HCT116 (cell line): ENCODE results near the gene ZNF41. TPM values are rescaled to one million over a fixed set of nuclear protein-coding genes. Genes with fewer than 3 reads are reported as not detected.

Source experiments
- ATAC-seq: fragments of 200-7000 bp; cut with Tn5 transposase; 2 replicates; pipeline ENCODE4 v1.9.1; 2020; ENCODE audit warnings: mild to moderate bottlenecking, moderate library complexity
- BruUV-seq: library from RNA; stranded (reverse); fragments of 400-500 nt; replicated peaks from 2 replicates; lab custom pipeline; 2021; lab: Mats Ljungman, UMichigan
- CTCF ChIA-PET: fragments of 300-600 bp; sonication (Branson Sonifier 250); formaldehyde crosslinking; loops from one replicate; lab custom pipeline; 2021; ENCODE audit warnings: antibody characterized with exemption; lab: Charles Lee
- POLR2A ChIA-PET: fragments of 300-600, 350-600 bp; sonication (Branson Sonifier 250); formaldehyde crosslinking; loops from one replicate; lab custom pipeline; 2021; ENCODE audit warnings: antibody characterized with exemption; lab: Charles Lee
- RAD21 ChIA-PET, 2 experiments: fragments of 300-600 bp; sonication (Branson Sonifier 250); formaldehyde crosslinking; loops; one replicate each; lab custom pipeline; 2023; ENCODE audit warnings: low total read pairs in 2 of 2; ENCODE audit not compliant: uncharacterized antibody in 2 of 2, unreplicated experiment in 2 of 2, low non-redundant PET in 1 of 2; lab: Charles Lee
- DNase-seq: peaks from one replicate; pipeline ENCODE4 v3.0.0-alpha.2; 2010; ENCODE audit warnings: low read depth, low spot score
- H2AFZ ChIP-seq: fragments of 200-600 bp; shearing (Covaris generic), sonication (generic); 2 replicates; pipeline ENCODE4 v1.6.1; 2017; ENCODE audit warnings: low read depth, mixed run types, mixed read lengths, antibody characterized with exemption, low read length; ENCODE audit not compliant: poor library complexity, severe bottlenecking
- H3K27ac ChIP-seq: 2 replicates; pipeline ENCODE4 v1.5.1; 2012; ENCODE audit warnings: low read depth, low read length
- H3K27me3 ChIP-seq: fragments of 200-600 bp; sonication (generic); 2 replicates; pipeline ENCODE4 v1.6.1; 2016; ENCODE audit warnings: mixed run types, low read length, mixed read lengths; ENCODE audit not compliant: insufficient read depth
- H3K36me3 ChIP-seq, 2 experiments: fragments of 200-500 bp in 1 of 2; fragments of 200-600 bp in 1 of 2; sonication (Bioruptor generic) in 1 of 2; sonication (generic) in 1 of 2; 2 replicates each; pipeline versions ENCODE4 v1.5.1 to v1.6.1; 2014 to 2016; ENCODE audit warnings: low read length in 2 of 2, inconsistent platforms in 1 of 2, mixed read lengths in 1 of 2, mixed run types in 1 of 2; ENCODE audit not compliant: insufficient read depth in 2 of 2, control insufficient read depth in 1 of 2
- H3K4me1 ChIP-seq, 2 experiments: fragments of 200-600 bp in 1 of 2; sonication (generic) in 1 of 2; 2 replicates each; pipeline versions ENCODE4 v1.5.1 to v1.6.1; 2012 to 2017; ENCODE audit warnings: low read length in 2 of 2, inconsistent platforms in 1 of 2, mild to moderate bottlenecking in 1 of 2, mixed read lengths in 1 of 2, mixed run types in 1 of 2, moderate library complexity in 1 of 2; ENCODE audit not compliant: insufficient read depth in 2 of 2, control insufficient read depth in 1 of 2
- H3K4me2 ChIP-seq: fragments of 200-600 bp; sonication (generic); 2 replicates; pipeline ENCODE4 v1.6.1; 2017; ENCODE audit warnings: mixed run types, low read length, mixed read lengths
- H3K4me3 ChIP-seq, 2 experiments: fragments of 200-600 bp in 1 of 2; sonication (generic) in 1 of 2; replicated peaks in 1 of 2; 2 replicates each; pipeline ENCODE4 v1.5.1; 2011 to 2016; ENCODE audit warnings: low read length in 2 of 2, control low read depth in 1 of 2, low read depth in 1 of 2, mild to moderate bottlenecking in 1 of 2, mixed read lengths in 1 of 2, mixed run types in 1 of 2
- H3K79me2 ChIP-seq: fragments of 200-600 bp; sonication (generic); 2 replicates; pipeline ENCODE4 v1.6.1; 2017; ENCODE audit warnings: mild to moderate bottlenecking, mixed run types, low read length, moderate library complexity, mixed read lengths; ENCODE audit not compliant: insufficient read depth
- H3K9ac ChIP-seq: fragments of 200-600 bp; sonication (generic); 2 replicates; pipeline ENCODE4 v1.6.1; 2016; ENCODE audit warnings: low read length, mixed read lengths
- H3K9me2 ChIP-seq: fragments of 200-600 bp; sonication (generic), shearing (Covaris generic); 2 replicates; pipeline ENCODE4 v1.6.1; 2017; ENCODE audit warnings: mixed run types, mild to moderate bottlenecking, moderate library complexity; ENCODE audit not compliant: insufficient read depth
- H3K9me3 ChIP-seq, 2 experiments: fragments of 200-500 bp in 1 of 2; fragments of 200-600 bp in 1 of 2; sonication (Bioruptor generic) in 1 of 2; sonication (generic) in 1 of 2; 2 replicates each; pipeline ENCODE4 v1.6.1; 2014 to 2017; ENCODE audit warnings: low read length in 2 of 2, mixed read lengths in 2 of 2, inconsistent platforms in 1 of 2, low read depth in 1 of 2, mild to moderate bottlenecking in 1 of 2, mixed run types in 1 of 2, moderate library complexity in 1 of 2; ENCODE audit not compliant: control insufficient read depth in 1 of 2, insufficient read depth in 1 of 2
- H4K20me1 ChIP-seq: fragments of 200-600 bp; sonication (generic), shearing (Covaris generic); 2 replicates; pipeline ENCODE4 v1.6.1; 2017; ENCODE audit warnings: mixed run types, mild to moderate bottlenecking, moderate library complexity; ENCODE audit not compliant: insufficient read depth
- RAD21 ChIP-seq: IDR thresholded peaks from 2 replicates; pipeline ENCODE4 v1.6.1; 2012; ENCODE audit warnings: low read depth, mild to moderate bottlenecking
- ZNF274 ChIP-seq: fragments of 200-500 bp; sonication (Bioruptor generic); IDR thresholded peaks from 2 replicates; pipeline ENCODE4 v1.6.1; 2014; ENCODE audit warnings: mild to moderate bottlenecking, low read depth, low read length, inconsistent platforms
- intact Hi-C: fragments of 100-400 bp; cut with micrococcal nuclease; formaldehyde crosslinking; loops from 2 replicates; pipeline ENCODE4 v1.10.0; 2022
- total RNA-seq: library from RNA; stranded (reverse); gene quantifications from one replicate; pipeline ENCODE4 v1.2.1, GENCODE V29; 2021; ENCODE audit not compliant: unreplicated experiment
- TF ChIP-seq, protein P1 (sequence below): IDR thresholded peaks from 2 replicates; pipeline ENCODE4 v1.6.1; 2012; ENCODE audit warnings: low read depth
- TF ChIP-seq, protein P2 (sequence below): IDR thresholded peaks from 2 replicates; pipeline ENCODE4 v1.6.1; 2012

Gene ZNF41
- total RNA-seq, 1 experiment from 2014 or later, result 7.4 TPM

DNA sequence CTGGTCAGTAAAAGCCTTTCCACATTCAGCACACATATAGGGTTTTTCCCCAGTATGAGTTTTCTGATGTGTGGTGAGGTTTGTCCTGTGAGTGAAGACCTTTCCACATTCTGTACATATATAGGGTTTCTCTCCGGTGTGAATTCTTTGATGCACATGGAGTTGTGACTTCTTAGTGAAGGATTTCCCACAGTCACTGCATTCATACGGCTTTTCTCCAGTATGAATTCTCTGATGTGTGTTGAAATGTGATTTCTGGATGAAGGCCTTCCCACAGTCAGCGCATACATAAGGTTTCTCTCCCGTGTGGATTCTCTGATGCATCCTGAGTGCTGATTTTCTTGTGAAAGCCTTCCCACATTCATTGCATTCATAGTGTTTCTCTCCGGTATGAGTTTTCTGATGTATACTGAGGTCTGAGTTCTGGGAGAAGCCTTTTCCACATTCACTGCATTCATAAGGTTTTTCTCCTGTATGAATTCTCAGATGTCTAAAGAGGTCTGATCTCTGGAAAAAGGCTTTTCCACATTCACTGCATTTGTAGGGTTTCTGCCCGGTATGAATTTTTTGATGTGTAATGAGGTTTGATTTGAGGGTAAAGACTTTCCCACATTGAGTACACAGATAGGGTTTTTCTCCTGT is 34.7 kb downstream of the ZNF41 start:
- Histone ChIP-seq H3K4me1 (no peaks in the 10 kb centered on the region), H3K27me3 (no peaks in the 10 kb centered on the region), H3K9me3 (peaks cover 8 to 11% of the 10 kb centered on the region in 2 experiments; a peak in 2 of 4 replicates), H3K36me3 (peaks cover 0 to 17% of the 10 kb centered on the region in 2 experiments; a peak in 1 of 4 replicates), H3K79me2 (no peaks in the 10 kb centered on the region), H4K20me1 (no peaks in the 10 kb centered on the region), H3K9ac (no peak overlapping the region), H3K27ac (no peak overlapping the region), H3K4me3 (no peak overlapping the region), H3K9me2 (no peaks in the 10 kb centered on the region), H2AFZ (no peak overlapping the region), H3K4me2 (no peak overlapping the region)
- CTCF ChIA-PET, result no interaction called here
- RAD21 ChIA-PET, result no interaction called here
- ATAC-seq (no peak), DNase-seq (no peak)
- TF ChIP-seq, protein P1, sequence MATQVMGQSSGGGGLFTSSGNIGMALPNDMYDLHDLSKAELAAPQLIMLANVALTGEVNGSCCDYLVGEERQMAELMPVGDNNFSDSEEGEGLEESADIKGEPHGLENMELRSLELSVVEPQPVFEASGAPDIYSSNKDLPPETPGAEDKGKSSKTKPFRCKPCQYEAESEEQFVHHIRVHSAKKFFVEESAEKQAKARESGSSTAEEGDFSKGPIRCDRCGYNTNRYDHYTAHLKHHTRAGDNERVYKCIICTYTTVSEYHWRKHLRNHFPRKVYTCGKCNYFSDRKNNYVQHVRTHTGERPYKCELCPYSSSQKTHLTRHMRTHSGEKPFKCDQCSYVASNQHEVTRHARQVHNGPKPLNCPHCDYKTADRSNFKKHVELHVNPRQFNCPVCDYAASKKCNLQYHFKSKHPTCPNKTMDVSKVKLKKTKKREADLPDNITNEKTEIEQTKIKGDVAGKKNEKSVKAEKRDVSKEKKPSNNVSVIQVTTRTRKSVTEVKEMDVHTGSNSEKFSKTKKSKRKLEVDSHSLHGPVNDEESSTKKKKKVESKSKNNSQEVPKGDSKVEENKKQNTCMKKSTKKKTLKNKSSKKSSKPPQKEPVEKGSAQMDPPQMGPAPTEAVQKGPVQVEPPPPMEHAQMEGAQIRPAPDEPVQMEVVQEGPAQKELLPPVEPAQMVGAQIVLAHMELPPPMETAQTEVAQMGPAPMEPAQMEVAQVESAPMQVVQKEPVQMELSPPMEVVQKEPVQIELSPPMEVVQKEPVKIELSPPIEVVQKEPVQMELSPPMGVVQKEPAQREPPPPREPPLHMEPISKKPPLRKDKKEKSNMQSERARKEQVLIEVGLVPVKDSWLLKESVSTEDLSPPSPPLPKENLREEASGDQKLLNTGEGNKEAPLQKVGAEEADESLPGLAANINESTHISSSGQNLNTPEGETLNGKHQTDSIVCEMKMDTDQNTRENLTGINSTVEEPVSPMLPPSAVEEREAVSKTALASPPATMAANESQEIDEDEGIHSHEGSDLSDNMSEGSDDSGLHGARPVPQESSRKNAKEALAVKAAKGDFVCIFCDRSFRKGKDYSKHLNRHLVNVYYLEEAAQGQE, result no peak
- peak; percentile 46 for TF ChIP-seq ZNF274
- intact Hi-C loops, result no loop called here
- no TSS peak for BruUV-seq
- POLR2A ChIA-PET, result no interaction called here

DNA sequence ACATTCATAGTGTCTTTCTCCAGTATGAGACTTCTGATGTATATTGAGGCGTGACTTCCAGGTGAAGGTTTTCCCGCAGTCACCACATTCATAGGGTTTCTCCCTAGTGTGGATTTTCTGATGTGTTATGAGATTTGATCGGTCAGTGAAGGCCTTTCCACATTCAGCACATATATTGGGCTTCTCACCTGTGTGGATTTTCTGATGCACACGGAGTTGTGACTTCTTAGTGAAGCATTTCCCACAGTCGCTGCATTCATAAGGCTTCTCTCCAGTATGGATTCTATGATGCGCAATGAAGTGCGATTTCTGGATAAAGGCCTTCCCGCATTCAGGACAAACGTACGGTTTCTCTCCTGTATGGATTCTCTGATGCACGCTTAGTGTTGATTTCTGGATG is 35.4 kb downstream of the ZNF41 start:
- TF ChIP-seq, protein P2, sequence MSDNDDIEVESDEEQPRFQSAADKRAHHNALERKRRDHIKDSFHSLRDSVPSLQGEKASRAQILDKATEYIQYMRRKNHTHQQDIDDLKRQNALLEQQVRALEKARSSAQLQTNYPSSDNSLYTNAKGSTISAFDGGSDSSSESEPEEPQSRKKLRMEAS, result no peak
- TF ChIP-seq RAD21, result no peak

More for the DNA sequence above, 35.4 kb downstream of the ZNF41 start:
- Histone ChIP-seq H3K9me2 (no peaks in the 10 kb centered on the region), H3K4me2 (no peak overlapping the region), H2AFZ (no peak overlapping the region), H3K27me3 (no peaks in the 10 kb centered on the region), H3K4me1 (no peaks in the 10 kb centered on the region), H3K27ac (no peak overlapping the region), H4K20me1 (no peaks in the 10 kb centered on the region), H3K9me3 (peaks cover 8 to 11% of the 10 kb centered on the region in 2 experiments; a peak in 2 of 4 replicates), H3K4me3 (no peak overlapping the region), H3K36me3 (peaks cover 0 to 14% of the 10 kb centered on the region in 2 experiments; a peak in 1 of 4 replicates), H3K79me2 (no peaks in the 10 kb centered on the region), H3K9ac (no peak overlapping the region)
- DNase-seq, result no peak
- ChIA-PET POLR2A (no interaction called here), RAD21 (no interaction called here), CTCF (no interaction called here)
- intact Hi-C loops, result no loop called here
- ATAC-seq, result no peak
- BruUV-seq, result no TSS peak
